ENCODE measurements around the gene CATSPER3. TPM values are rescaled to one million over a fixed set of nuclear protein-coding genes. Genes with fewer than 3 reads are reported as not detected.

Gene CATSPER3
- total and polyA plus RNA-seq, 2 of the 13 experiments (the other 11 are each of a cell fraction or from before 2014, with no cell fraction given), result 0.33 to 0.37 TPM

DNA sequence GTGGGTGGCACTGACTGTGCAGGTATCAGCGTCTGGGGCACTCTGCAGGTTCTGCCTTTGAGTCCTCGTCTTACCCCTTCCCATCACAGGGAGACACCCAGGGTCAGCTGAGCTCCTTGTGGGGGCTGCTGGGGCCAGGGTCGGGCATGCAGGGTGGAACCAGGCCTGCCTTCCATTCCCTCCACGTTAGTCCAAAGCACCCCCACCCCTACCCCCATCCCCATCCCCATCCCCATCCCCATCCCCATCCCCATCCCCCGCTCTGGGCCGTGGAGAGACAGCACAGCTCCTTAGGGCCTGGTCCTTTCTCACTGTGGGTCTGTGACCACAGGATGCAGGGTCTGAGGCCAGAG lies 67.9 kb downstream of the CATSPER3 start:
- CTCF ChIA-PET (ENCODE audit: low intra/inter-chr PET ratio, low total read pairs), result no interaction called here
- no peaks in the 10 kb centered on the region for H3K9me3 ChIP-seq (ENCODE audit: low read length)
- no peak overlapping the region for H2AFZ ChIP-seq (ENCODE audit: low read length)
- in situ Hi-C loops (cut with HindIII; ENCODE audit: extremely low pct_ligation_motif_present, low pct_unique_long_range_greater_than_20kb), result loop anchor here (10.0 kb wide), 2 partner anchors 149 to 299 kb away; no protein-coding TSS in a partner anchor
- H3K4me3 ChIP-seq (replicated peaks in 1 of 3; ENCODE audit: insufficient read depth in 1 of 3, low read depth in 2 of 3, low read length in 3 of 3), result no peak overlapping the region
- H3K36me3 ChIP-seq (replicated peaks in 1 of 2; ENCODE audit: control insufficient read depth in 1 of 2, insufficient read depth in 2 of 2, low read length in 2 of 2), result peaks cover 0 to 4% of the 10 kb centered on the region in 2 experiments; a peak in 1 of 5 replicates
- FAIRE-seq (no peak), DNase-seq (ENCODE audit: low spot score) (no peak), ATAC-seq (no peak)
- no peaks in the 10 kb centered on the region for H4K20me1 ChIP-seq (ENCODE audit: insufficient read depth, low read length)
- no TSS peak for BruUV-seq (replicated peaks)
- no peak overlapping the region for H3K27ac ChIP-seq (ENCODE audit: extremely low read length, insufficient read depth, low read length)
- H3K27me3 ChIP-seq (ENCODE audit: control insufficient read depth in 1 of 2, insufficient read depth in 2 of 2, low read length in 2 of 2), result no peaks in the 10 kb centered on the region
- POLR2A ChIA-PET, result interaction anchor here (1.4 to 2.0 kb wide), 6 partner anchors 10 to 155 kb away, joined by 3 to 24 read pairs (median 6); no protein-coding TSS in a partner anchor
- H3K9ac ChIP-seq (ENCODE audit: insufficient read depth, low read depth, low read length), result peak overlapping the region; percentile 73; the same call in 1 of the 2 replicates
- 82% methylated on average over 4 of the region's 6 CpGs for WGBS (ENCODE audit: low lambda C conversion rate)
- intact Hi-C loops (cut with micrococcal nuclease; ENCODE audit: unreplicated experiment), result loop anchor here (2.0 kb wide), 1 partner anchor 119 kb away; no protein-coding TSS in a partner anchor
- H3K4me1 ChIP-seq (ENCODE audit: insufficient read depth, low read length), result peaks cover 21% of the 10 kb centered on the region
- peaks cover 26% of the 10 kb centered on the region for H3K79me2 ChIP-seq (ENCODE audit: insufficient read depth, low read length)
- TF ChIP-seq PCBP1 (IDR thresholded peaks at IDR 0.05; ENCODE audit: borderline replicate concordance, low read depth, low read length) (peak; percentile 85; the same call in 1 of the 2 replicates), ZNF33B (CRISPR knock-in tag; IDR thresholded peaks at IDR 0.05) (no peak), HNRNPK (IDR thresholded peaks at IDR 0.05; ENCODE audit: low read depth, low read length, poor library complexity, severe bottlenecking) (peak; percentile 16), ZNF709 (CRISPR knock-in tag; IDR thresholded peaks at IDR 0.05) (no peak)
- H3K4me2 ChIP-seq (ENCODE audit: low read depth, low read length), result no peak overlapping the region

DNA sequence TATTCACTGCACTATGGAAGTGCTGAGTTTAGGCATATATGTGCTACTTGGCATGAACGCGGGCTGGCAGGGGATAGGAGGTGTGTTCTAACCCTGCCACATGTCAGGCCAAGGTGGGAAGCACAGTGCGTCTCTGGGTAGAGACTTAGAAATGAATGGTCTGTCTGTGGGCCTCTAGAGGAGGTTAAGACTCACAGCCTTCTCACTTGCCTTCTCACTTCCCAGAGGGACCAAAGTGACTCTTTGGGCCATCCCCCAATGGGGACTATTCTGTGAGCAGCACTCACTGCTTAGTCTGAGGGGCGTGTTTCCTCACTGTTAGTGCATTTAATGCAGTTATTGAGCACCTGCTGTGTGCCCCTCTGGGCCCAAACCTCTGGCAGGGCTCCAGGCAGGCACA lies 68.7 kb downstream of the CATSPER3 start:
- intact Hi-C loops (cut with micrococcal nuclease; ENCODE audit: unreplicated experiment), result no loop called here
- Histone ChIP-seq H3K27ac (ENCODE audit: extremely low read length, insufficient read depth, low read length) (no peak overlapping the region), H3K36me3 (replicated peaks in 1 of 2; ENCODE audit: control insufficient read depth in 1 of 2, insufficient read depth in 2 of 2, low read length in 2 of 2) (no peaks in the 10 kb centered on the region), H2AFZ (ENCODE audit: low read length) (no peak overlapping the region), H3K4me3 (replicated peaks in 1 of 3; ENCODE audit: insufficient read depth in 1 of 3, low read depth in 2 of 3, low read length in 3 of 3) (no peak overlapping the region), H4K20me1 (ENCODE audit: insufficient read depth, low read length) (no peaks in the 10 kb centered on the region), H3K79me2 (ENCODE audit: insufficient read depth, low read length) (peaks cover 21% of the 10 kb centered on the region), H3K9me3 (ENCODE audit: low read length) (no peaks in the 10 kb centered on the region), H3K9ac (ENCODE audit: insufficient read depth, low read depth, low read length) (no peak overlapping the region), H3K4me1 (ENCODE audit: insufficient read depth, low read length) (peaks cover 18% of the 10 kb centered on the region), H3K27me3 (ENCODE audit: control insufficient read depth in 1 of 2, insufficient read depth in 2 of 2, low read length in 2 of 2) (no peaks in the 10 kb centered on the region), H3K4me2 (ENCODE audit: low read depth, low read length) (no peak overlapping the region)
- ATAC-seq (no peak), FAIRE-seq (no peak), DNase-seq (ENCODE audit: low spot score) (no peak)
- 92% methylated on average over 4 of the region's 4 CpGs for WGBS (ENCODE audit: low lambda C conversion rate)
- CTCF ChIA-PET (ENCODE audit: low intra/inter-chr PET ratio, low total read pairs), result no interaction called here
- POLR2A ChIA-PET, result no interaction called here
- no peak for TF ChIP-seq NR1H2 (CRISPR knock-in tag; IDR thresholded peaks at IDR 0.05; ENCODE audit: borderline replicate concordance, low read depth)
- peak; percentile 82; the same call in 1 of the 2 replicates for TF ChIP-seq ZKSCAN8 (CRISPR knock-in tag; IDR thresholded peaks at IDR 0.05; ENCODE audit: borderline replicate concordance)
- BruUV-seq (replicated peaks), result no TSS peak
- in situ Hi-C loops (cut with HindIII; ENCODE audit: extremely low pct_ligation_motif_present, low pct_unique_long_range_greater_than_20kb), result loop anchor here (10.0 kb wide), 2 partner anchors 148 to 298 kb away; no protein-coding TSS in a partner anchor
